K562 (cell line): ENCODE data around the gene ERCC2. TPM values are rescaled to one million over a fixed set of nuclear protein-coding genes. Genes with fewer than 3 reads are reported as not detected.

Source experiments
- AFF4 ChIP-seq: sonication (generic); formaldehyde crosslinking; IDR thresholded peaks from 2 replicates; pipeline ENCODE4 v1.8.0; 2023; ENCODE audit warnings: mild to moderate bottlenecking, missing genetic modification reagents
- ARID3B ChIP-seq: fragments of 250-450 bp; sonication (Bioruptor Pico); IDR thresholded peaks from 2 replicates; pipeline ENCODE4 v1.4.0; 2020; ENCODE audit warnings: borderline replicate concordance
- BCOR ChIP-seq: fragments of 450-650 bp; IDR thresholded peaks from 2 replicates; pipeline ENCODE4 v1.6.1; 2016
- KDM1A ChIP-seq, 2 experiments: fragments of 450-650 bp; IDR thresholded peaks; 2 replicates each; pipeline ENCODE4 v1.6.1; 2016; ENCODE audit warnings: mild to moderate bottlenecking in 2 of 2
- KDM4B ChIP-seq, 2 experiments: fragments of 450-650 bp in 1 of 2; sonication (generic) in 1 of 2; IDR thresholded peaks; 2 replicates each; pipeline ENCODE4 v1.6.1; 2016 to 2017; ENCODE audit warnings: borderline replicate concordance in 2 of 2, antibody characterized with exemption in 1 of 2, low read depth in 1 of 2, mild to moderate bottlenecking in 1 of 2
- MTA3 ChIP-seq: fragments of 450-650 bp; formaldehyde crosslinking; IDR thresholded peaks from 2 replicates; pipeline ENCODE4 v1.6.1; 2017; ENCODE audit warnings: mild to moderate bottlenecking, borderline replicate concordance
- MYC ChIP-seq, 2 experiments: fragments of 250-450 bp in 1 of 2; sonication (Bioruptor Pico) in 1 of 2; IDR thresholded peaks; 2 replicates each; pipeline versions ENCODE4 v1.5.1 to v1.6.1; 2012 to 2021; ENCODE audit warnings: low read depth in 2 of 2, borderline replicate concordance in 1 of 2, improper control_type of control experiment in 1 of 2, low read length in 1 of 2, mild to moderate bottlenecking in 1 of 2, moderate library complexity in 1 of 2
- NELFE ChIP-seq: IDR thresholded peaks from 2 replicates; pipeline ENCODE4 v1.6.1; 2011; ENCODE audit warnings: mild to moderate bottlenecking; ENCODE audit not compliant: insufficient read depth, insufficient read length
- NONO ChIP-seq, 2 experiments: fragments of 200-400 bp in 1 of 2; fragments of 450-650 bp in 1 of 2; formaldehyde crosslinking in 1 of 2; IDR thresholded peaks; 2 replicates each; pipeline ENCODE4 v1.6.1; 2017; ENCODE audit warnings: low read depth in 2 of 2, mild to moderate bottlenecking in 2 of 2, moderate library complexity in 2 of 2, low read length in 1 of 2
- PRMT5 ChIP-seq: sonication (generic); formaldehyde crosslinking; IDR thresholded peaks from 2 replicates; pipeline ENCODE4 v1.5.0; 2020; ENCODE audit warnings: missing genetic modification reagents
- SNAPC5 ChIP-seq: fragments of 250-450 bp; sonication (Bioruptor Pico); IDR thresholded peaks from 2 replicates; pipeline ENCODE4 v1.8.0; 2021; ENCODE audit warnings: moderate library complexity, mild to moderate bottlenecking, inconsistent platforms
- TFAM ChIP-seq: fragments of 250-450 bp; sonication (Bioruptor Pico); conservative IDR thresholded peaks from 2 replicates; pipeline ENCODE4 v1.5.0; 2021; ENCODE audit warnings: mild to moderate bottlenecking, moderate library complexity
- ZFP36 ChIP-seq: fragments of 150-350 bp; IDR thresholded peaks from 2 replicates; pipeline ENCODE4 v1.6.1; 2018; ENCODE audit warnings: low read length, low read depth; ENCODE audit not compliant: partially characterized antibody
- ZNF639 ChIP-seq, 2 experiments: fragments of 200-800 bp in 1 of 2; sonication (Bioruptor generic) in 1 of 2; sonication (generic) in 1 of 2; formaldehyde crosslinking in 1 of 2; IDR thresholded peaks in 1 of 2; conservative IDR thresholded peaks in 1 of 2; 2 replicates each; pipeline versions ENCODE4 v1.5.0 to v1.6.1; 2016 to 2020; ENCODE audit warnings: missing compliant biosample characterization in 1 of 2, missing genetic modification characterization in 1 of 2, missing genetic modification reagents in 1 of 2
- ZNF707 ChIP-seq: fragments of 250-450 bp; sonication (Bioruptor Pico); conservative IDR thresholded peaks from 2 replicates; pipeline ENCODE4 v1.8.0; 2022; ENCODE audit warnings: inconsistent platforms, mild to moderate bottlenecking, moderate library complexity
- polyA plus RNA-seq, 8 experiments: library from polyadenylated mRNA; depleted of rRNA in 4 of 8; stranded (reverse) in 5 of 8; unstranded in 3 of 8; fragments of >200 nt; fragmentation: Nextera tagmentation in 2 of 8; fragmentation: Illumina TruSeq in 1 of 8; extraction: Ambion mirVana in 2 of 8; extraction: Trizol in 1 of 8; gene quantifications; 2 replicates each; pipeline versions ENCODE4 v1.2.1 to v1.2.3, GENCODE V29; 2011 to 2014; ENCODE audit warnings: inconsistent platforms in 1 of 8, missing spikeins in 1 of 8
- total RNA-seq, 7 experiments: library from RNA; depleted of rRNA in 6 of 7; stranded (reverse); fragments of >200 nt in 6 of 7; fragmentation: Illumina TruSeq in 2 of 7; extraction: Trizol in 2 of 7; gene quantifications; 2 replicates each; pipeline versions ENCODE4 v1.2.1 to v1.2.3, GENCODE V29; 2011 to 2021; ENCODE audit warnings: low replicate concordance in 1 of 7
- TF ChIP-seq, protein P1 (sequence below): fragments of 250-450 bp; sonication (Bioruptor Pico); IDR thresholded peaks from 2 replicates; pipeline ENCODE4 v1.4.0; 2020; ENCODE audit warnings: mild to moderate bottlenecking

ERCC2 gene
- total and polyA plus RNA-seq, 9 of the 15 experiments (the other 6 are each of a cell fraction or from before 2014, with no cell fraction given), result 2.2 to 55.9 (median 23.4) TPM

DNA sequence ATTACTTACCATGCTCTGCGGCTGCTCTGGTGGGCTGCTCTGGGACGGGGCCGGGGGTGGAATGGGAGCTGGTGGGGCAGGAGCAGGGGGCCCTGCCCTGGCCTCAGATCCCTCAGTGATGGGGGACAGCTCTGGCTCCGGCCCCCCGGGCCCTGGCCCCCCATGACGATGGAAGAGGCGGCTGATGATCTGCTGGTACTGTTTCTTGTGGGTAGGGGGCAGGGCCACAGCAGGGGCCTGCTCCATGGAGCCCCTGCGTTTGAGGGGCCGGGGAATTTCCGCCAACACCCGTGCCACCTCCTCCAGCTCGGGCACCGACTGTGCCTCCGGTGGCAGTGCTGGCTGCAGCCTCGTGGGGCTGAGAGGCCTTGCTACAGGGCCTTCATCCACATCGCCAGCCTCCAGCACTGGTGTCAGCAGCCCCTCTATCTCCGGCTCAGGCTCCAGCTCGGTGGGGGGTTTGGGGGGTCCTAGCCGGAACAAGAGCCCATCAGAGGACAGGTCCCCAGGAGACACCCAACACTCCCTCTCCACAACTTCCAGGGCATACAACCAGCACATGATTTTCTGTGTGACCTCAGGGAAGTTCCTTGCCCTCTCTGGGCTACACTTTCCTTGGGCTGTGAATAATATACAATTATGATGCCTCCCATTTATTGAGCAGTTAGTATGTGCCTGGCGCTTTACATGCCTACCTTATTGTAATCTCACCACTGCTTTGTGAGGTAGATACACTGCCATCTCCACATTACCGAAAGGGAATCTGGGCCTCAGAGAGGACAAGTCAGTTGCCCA lies 21.7 kb upstream of the ERCC2 start (continued):
- TF ChIP-seq ZNF639 (CRISPR knock-in tag; conservative IDR thresholded peaks at IDR 0.05 in 1 of 2, IDR thresholded peaks at IDR 0.05 in 1 of 2) (no peak), BCOR (peak; percentile 83), ARID3B (CRISPR knock-in tag) (no peak), KDM4B (IDR thresholded peaks at IDR 0.05; ENCODE audit: borderline replicate concordance in 2 of 2, low read depth in 1 of 2) (no peak), AFF4 (CRISPR knock-in tag) (no peak), KDM1A (IDR thresholded peaks at IDR 0.05) (peak in 1 of 2 experiments; percentile 76; a peak in 3 of 4 replicates), SNAPC5 (CRISPR knock-in tag) (no peak), MYC (IDR thresholded peaks at IDR 0.05; ENCODE audit: low read depth, low read length) (no peak), MYC (CRISPR knock-in tag; IDR thresholded peaks at IDR 0.05; ENCODE audit: borderline replicate concordance, low read depth) (no peak), ZFP36 (peak; percentile 81), MTA3 (no peak), NELFE (no peak), TFAM (CRISPR knock-in tag) (no peak), PRMT5 (CRISPR knock-in tag) (no peak), NONO (IDR thresholded peaks at IDR 0.05; ENCODE audit: low read depth in 2 of 2, low read length in 1 of 2) (no peak), ZNF707 (CRISPR knock-in tag) (no peak)
- TF ChIP-seq, protein P1, sequence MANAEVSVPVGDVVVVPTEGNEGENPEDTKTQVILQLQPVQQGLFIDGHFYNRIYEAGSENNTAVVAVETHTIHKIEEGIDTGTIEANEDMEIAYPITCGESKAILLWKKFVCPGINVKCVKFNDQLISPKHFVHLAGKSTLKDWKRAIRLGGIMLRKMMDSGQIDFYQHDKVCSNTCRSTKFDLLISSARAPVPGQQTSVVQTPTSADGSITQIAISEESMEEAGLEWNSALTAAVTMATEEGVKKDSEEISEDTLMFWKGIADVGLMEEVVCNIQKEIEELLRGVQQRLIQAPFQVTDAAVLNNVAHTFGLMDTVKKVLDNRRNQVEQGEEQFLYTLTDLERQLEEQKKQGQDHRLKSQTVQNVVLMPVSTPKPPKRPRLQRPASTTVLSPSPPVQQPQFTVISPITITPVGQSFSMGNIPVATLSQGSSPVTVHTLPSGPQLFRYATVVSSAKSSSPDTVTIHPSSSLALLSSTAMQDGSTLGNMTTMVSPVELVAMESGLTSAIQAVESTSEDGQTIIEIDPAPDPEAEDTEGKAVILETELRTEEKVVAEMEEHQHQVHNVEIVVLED (CRISPR knock-in tag), result no peak
